Duodenal mucosa (tissue), 2 donors: ENCODE results near the gene ATXN10.
"Not testable (repeated sequence)": the region's sequence is repeated elsewhere in the genome, so short reads cannot be mapped to it uniquely, and the experiment has no call there.

Experiments
- H3K27ac ChIP-seq: one replicate; pipeline ENCODE4 v1.7.0; 2013; ENCODE audit warnings: low read depth, low read length
- H3K27me3 ChIP-seq, 2 donors: one replicate each; pipeline ENCODE4 v1.7.0; 2013; ENCODE audit warnings: low read length in 2 of 2, control low read depth in 1 of 2; ENCODE audit not compliant: insufficient read depth in 2 of 2, control insufficient read depth in 1 of 2
- H3K36me3 ChIP-seq, 2 donors: one replicate each; pipeline ENCODE4 v1.7.0; 2013; ENCODE audit warnings: low read length in 2 of 2, control low read depth in 1 of 2; ENCODE audit not compliant: insufficient read depth in 2 of 2, control insufficient read depth in 1 of 2
- H3K4me1 ChIP-seq, 2 donors: one replicate each; pipeline ENCODE4 v1.7.0; 2013; ENCODE audit warnings: low read length in 2 of 2, control low read depth in 1 of 2; ENCODE audit not compliant: insufficient read depth in 2 of 2, control insufficient read depth in 1 of 2
- H3K4me3 ChIP-seq, 2 donors: one replicate each; pipeline ENCODE4 v1.7.0; 2013; ENCODE audit warnings: low read length in 2 of 2, low read depth in 1 of 2
- H3K9ac ChIP-seq, 2 donors: one replicate each; pipeline ENCODE4 v1.7.0; 2013; ENCODE audit warnings: low read length in 2 of 2, low read depth in 1 of 2
- H3K9me3 ChIP-seq, 2 donors: one replicate each; pipeline ENCODE4 v1.7.0; 2013; ENCODE audit warnings: low read length in 2 of 2, control low read depth in 1 of 2; ENCODE audit not compliant: control insufficient read depth in 1 of 2

The ATXN10 gene

DNA sequence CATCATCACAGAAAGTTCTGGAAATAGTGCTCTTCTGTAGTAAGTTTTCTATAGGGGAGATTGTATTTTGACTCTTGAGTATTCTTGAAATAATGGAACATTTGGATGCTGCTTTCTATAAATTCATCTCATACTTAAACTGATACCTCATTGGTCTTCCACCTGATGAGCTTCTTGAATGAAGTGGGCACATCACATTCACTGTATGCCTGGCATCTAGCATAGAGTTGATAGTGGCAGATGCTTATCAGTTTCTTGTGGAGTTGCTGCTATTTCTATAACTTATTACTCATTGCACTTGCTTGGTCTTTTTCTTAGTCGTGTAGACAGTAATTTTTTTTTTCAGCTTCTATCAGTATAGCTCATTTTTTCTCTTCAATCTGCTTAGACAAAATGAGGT, 5.4 kb downstream of the ATXN10 start:
- H3K9ac ChIP-seq: no peak overlapping the region
- no peaks in the 10 kb centered on the region for H3K36me3 ChIP-seq
- H3K27ac ChIP-seq: no peak overlapping the region
- H3K4me1 ChIP-seq: peaks cover 15 to 26% of the 10 kb centered on the region in 2 donors
- no peak overlapping the region for H3K4me3 ChIP-seq
- no peaks in the 10 kb centered on the region for H3K27me3 ChIP-seq
- no peaks in the 10 kb centered on the region for H3K9me3 ChIP-seq

DNA sequence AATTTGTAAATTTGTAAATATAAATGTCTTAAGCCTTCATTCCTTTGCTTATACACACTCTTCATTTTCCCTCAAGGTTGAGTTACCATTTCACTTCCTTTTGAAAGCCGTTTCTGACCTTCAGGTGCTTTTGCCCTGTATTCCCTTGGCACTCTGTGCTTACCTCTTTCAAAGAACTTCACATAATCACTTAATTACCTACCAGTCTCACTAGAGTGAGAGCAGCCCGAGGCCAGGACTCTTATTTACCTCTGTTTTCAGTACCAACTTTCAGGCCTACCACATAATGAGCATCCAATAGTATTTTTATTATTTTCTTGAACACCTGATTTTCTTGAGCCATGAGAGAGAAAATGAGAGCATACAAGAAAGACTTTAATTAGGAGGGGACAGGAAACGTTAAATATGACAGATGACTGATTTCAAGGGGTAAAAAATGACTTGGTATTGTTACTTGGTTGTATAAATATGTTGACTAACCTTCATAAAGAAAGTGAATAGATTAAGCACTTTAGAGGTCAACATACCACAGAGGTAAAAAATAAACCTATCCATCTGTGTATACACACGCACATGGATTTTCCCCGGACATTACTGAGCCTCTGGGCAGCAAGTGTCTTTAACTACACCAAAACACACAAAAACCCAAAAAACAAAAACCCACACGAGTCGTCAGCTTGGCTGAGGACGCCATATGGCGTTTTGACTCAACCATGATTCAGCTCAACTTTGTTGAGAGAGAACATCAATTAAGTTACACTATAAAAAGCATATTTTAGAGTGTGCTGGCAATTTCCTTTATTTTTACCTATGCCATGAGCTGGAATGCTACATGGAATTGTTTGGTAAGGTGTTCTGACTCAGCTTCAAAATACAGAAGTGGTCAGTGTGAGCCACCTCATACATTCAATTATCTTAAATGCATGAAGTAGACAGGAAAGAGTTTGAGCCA, 7.6 kb downstream of the ATXN10 start:
- no peaks in the 10 kb centered on the region for H3K27me3 ChIP-seq
- peaks cover 5 to 14% of the 10 kb centered on the region in 2 donors for H3K4me1 ChIP-seq
- no peak overlapping the region for H3K4me3 ChIP-seq
- H3K27ac ChIP-seq: no peak overlapping the region
- H3K36me3 ChIP-seq: no peaks in the 10 kb centered on the region
- no peak overlapping the region for H3K9ac ChIP-seq
- no peaks in the 10 kb centered on the region for H3K9me3 ChIP-seq

GRCh38 chr22:45680932-45681700, 9.5 kb downstream of the ATXN10 start:
- Histone ChIP-seq H3K4me3 (no peak overlapping the region), H3K9me3 (no peaks in the 10 kb centered on the region), H3K27me3 (no peaks in the 10 kb centered on the region), H3K36me3 (no peaks in the 10 kb centered on the region), H3K27ac (no peak overlapping the region), H3K9ac (no peak overlapping the region), H3K4me1 (peaks cover 5 to 14% of the 10 kb centered on the region in 2 donors)

DNA sequence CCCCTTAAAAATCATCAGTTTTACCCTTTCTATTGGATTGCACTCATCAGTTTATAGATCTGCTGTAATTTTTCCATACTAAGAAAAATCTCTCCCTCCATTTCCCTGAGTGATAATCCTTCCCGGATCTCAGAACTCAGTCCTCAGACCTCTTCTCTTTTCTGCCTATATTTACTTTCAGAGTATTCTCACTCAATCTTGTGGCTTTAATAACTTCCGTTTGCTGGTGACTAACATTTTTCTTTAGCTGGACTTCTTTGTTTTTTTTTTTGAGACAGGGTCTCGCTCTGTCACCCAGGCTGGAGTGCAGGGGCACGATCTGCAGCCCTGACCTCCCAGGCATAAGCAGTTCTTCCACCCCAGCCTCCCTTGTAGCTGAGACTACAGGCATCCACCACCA, 10.4 kb downstream of the ATXN10 start:
- H3K9ac ChIP-seq: no peak overlapping the region
- no peak overlapping the region for H3K27ac ChIP-seq
- no peaks in the 10 kb centered on the region for H3K36me3 ChIP-seq
- no peak overlapping the region for H3K4me3 ChIP-seq
- H3K9me3 ChIP-seq: no peaks in the 10 kb centered on the region
- H3K27me3 ChIP-seq: no peaks in the 10 kb centered on the region
- H3K4me1 ChIP-seq: peaks cover 5 to 14% of the 10 kb centered on the region in 2 donors

DNA sequence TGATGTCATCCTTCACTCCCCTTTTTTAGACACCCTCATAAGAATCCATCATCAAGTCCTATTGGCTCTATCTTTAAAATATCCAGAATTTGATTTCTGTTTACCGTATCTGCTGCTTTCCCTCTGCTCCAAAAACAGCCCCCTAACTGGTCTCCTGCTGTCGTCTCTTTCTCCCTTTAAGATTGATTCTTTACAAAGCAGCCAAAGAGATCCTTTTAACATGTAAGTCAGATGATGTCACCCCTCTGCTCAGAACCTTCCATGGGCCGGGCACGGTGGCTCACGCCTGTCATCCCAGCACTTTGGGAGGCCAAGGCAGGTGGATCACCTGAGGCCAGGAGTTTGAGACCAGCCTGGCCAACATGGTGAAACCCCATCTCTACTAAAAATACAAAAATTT, 11.1 kb downstream of the ATXN10 start:
- H3K9me3 ChIP-seq, H3K4me3 ChIP-seq, H3K27me3 ChIP-seq, H3K9ac ChIP-seq, H3K27ac ChIP-seq, H3K36me3 ChIP-seq: not testable (repeated sequence)
- peaks cover 5 to 14% of the 10 kb centered on the region in 2 donors for H3K4me1 ChIP-seq

DNA sequence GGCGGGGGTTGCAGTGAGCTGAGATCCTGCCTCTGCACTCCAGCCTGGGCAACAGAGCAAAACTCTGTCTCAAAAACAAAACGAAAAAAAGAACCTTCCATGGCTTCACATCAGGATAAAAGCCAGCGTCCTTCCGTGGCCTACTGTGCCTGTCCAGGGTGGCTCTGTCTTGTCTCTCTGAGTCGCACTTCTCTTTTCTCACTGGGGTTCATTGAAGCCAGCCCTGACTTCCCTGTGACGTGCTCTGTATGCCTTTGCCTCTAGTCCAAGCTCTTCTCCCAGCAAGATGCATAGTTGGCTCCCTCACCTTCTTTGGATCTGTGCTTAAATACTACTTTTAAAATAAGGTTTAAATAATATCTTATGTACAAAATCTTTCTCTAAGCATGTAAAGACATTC, 11.6 kb downstream of the ATXN10 start:
- no peaks in the 10 kb centered on the region for H3K36me3 ChIP-seq
- no peaks in the 10 kb centered on the region for H3K27me3 ChIP-seq
- H3K9me3 ChIP-seq: no peaks in the 10 kb centered on the region
- H3K4me1 ChIP-seq: peaks cover 5 to 14% of the 10 kb centered on the region in 2 donors
- no peak overlapping the region for H3K4me3 ChIP-seq
- no peak overlapping the region for H3K9ac ChIP-seq
- H3K27ac ChIP-seq: no peak overlapping the region

GRCh38 chr22:45683680-45684079, 12.0 kb downstream of the ATXN10 start:
- H3K4me1 ChIP-seq: peaks cover 9 to 16% of the 10 kb centered on the region in 2 donors
- H3K4me3 ChIP-seq: no peak overlapping the region
- no peak overlapping the region for H3K9ac ChIP-seq
- H3K27ac ChIP-seq: no peak overlapping the region
- no peaks in the 10 kb centered on the region for H3K27me3 ChIP-seq
- no peaks in the 10 kb centered on the region for H3K36me3 ChIP-seq
- H3K9me3 ChIP-seq: no peaks in the 10 kb centered on the region

DNA sequence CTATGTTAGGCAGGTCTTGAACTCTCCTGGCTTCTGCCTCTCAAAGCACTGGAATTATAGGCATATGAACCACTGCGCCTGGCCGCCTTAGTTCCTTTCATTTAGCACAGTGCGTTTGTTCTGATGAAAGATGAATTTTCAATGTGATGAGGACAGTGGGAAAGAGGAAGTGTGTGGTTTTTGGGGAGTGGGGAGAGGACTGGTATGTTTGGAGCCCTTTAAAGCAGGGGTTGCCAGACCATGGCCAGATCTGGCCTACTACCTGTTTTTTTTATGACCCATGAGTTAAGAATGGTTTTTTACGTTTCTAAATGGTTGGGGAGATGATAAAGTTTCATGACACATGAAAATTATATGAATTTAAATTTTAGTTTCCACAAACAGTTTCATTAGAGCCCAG, 12.5 kb downstream of the ATXN10 start:
- no peaks in the 10 kb centered on the region for H3K36me3 ChIP-seq
- H3K9me3 ChIP-seq: no peaks in the 10 kb centered on the region
- peaks cover 9 to 19% of the 10 kb centered on the region in 2 donors for H3K4me1 ChIP-seq
- H3K4me3 ChIP-seq: no peak overlapping the region
- H3K27me3 ChIP-seq: no peaks in the 10 kb centered on the region
- H3K27ac ChIP-seq: no peak overlapping the region
- no peak overlapping the region for H3K9ac ChIP-seq

- Histone ChIP-seq H3K36me3 (peaks cover 0 to 3% of the 10 kb centered on the region in 2 donors), H3K27ac (no peak overlapping the region), H3K9me3 (no peaks in the 10 kb centered on the region), H3K9ac (no peak overlapping the region), H3K27me3 (no peaks in the 10 kb centered on the region), H3K4me3 (no peak overlapping the region), H3K4me1 (peaks cover 9 to 19% of the 10 kb centered on the region in 2 donors)
Observed at GRCh38 chr22:45684752-45685574, 13.3 kb downstream of the ATXN10 start.
